ENCODE measurements around the gene CHCHD3.

Gene CHCHD3

GRCh38 chr7:133112976-133113375, 31.1 kb upstream of the CHCHD3 start:
- H3K27me3 ChIP-seq (ENCODE audit: control insufficient read depth, insufficient read depth, low read length), result no peaks in the 10 kb centered on the region
- no peak overlapping the region for H3K27ac ChIP-seq (ENCODE audit: low read length)
- H3K4me1 ChIP-seq (ENCODE audit: control insufficient read depth, insufficient read depth, low read length), result peaks cover 2% of the 10 kb centered on the region
- H3K9me3 ChIP-seq (ENCODE audit: control insufficient read depth, insufficient read depth, low read length), result no peaks in the 10 kb centered on the region
- no peak for DNase-seq (ENCODE audit: low read depth, low spot score)
- H3K4me3 ChIP-seq (ENCODE audit: low read length), result no peak overlapping the region
- no CpG with 5 or more reads among the region's 2 CpGs for WGBS (ENCODE audit: insufficient coverage, insufficient read length)
- H3K36me3 ChIP-seq (ENCODE audit: control insufficient read depth, insufficient read depth, low read length), result no peaks in the 10 kb centered on the region

- WGBS (ENCODE audit: insufficient coverage, insufficient read length), result no CpG with 5 or more reads among the region's 3 CpGs
- no peak for DNase-seq (ENCODE audit: low read depth, low spot score)
- Histone ChIP-seq H3K36me3 (ENCODE audit: control insufficient read depth, insufficient read depth, low read length) (no peaks in the 10 kb centered on the region), H3K9me3 (ENCODE audit: control insufficient read depth, insufficient read depth, low read length) (no peaks in the 10 kb centered on the region), H3K27me3 (ENCODE audit: control insufficient read depth, insufficient read depth, low read length) (no peaks in the 10 kb centered on the region), H3K27ac (ENCODE audit: low read length) (no peak overlapping the region), H3K4me1 (ENCODE audit: control insufficient read depth, insufficient read depth, low read length) (peaks cover 2% of the 10 kb centered on the region), H3K4me3 (ENCODE audit: low read length) (no peak overlapping the region)
Measured at GRCh38 chr7:133112335-133112734, 30.4 kb upstream of the CHCHD3 start.

GRCh38 chr7:133110312-133110711, 28.4 kb upstream of the CHCHD3 start:
- Histone ChIP-seq H3K27ac (ENCODE audit: low read length) (no peak overlapping the region), H3K4me3 (ENCODE audit: low read length) (no peak overlapping the region), H3K36me3 (ENCODE audit: control insufficient read depth, insufficient read depth, low read length) (no peaks in the 10 kb centered on the region), H3K4me1 (ENCODE audit: control insufficient read depth, insufficient read depth, low read length) (peaks cover 2% of the 10 kb centered on the region), H3K9me3 (ENCODE audit: control insufficient read depth, insufficient read depth, low read length) (no peaks in the 10 kb centered on the region), H3K27me3 (ENCODE audit: control insufficient read depth, insufficient read depth, low read length) (no peaks in the 10 kb centered on the region)
- WGBS (ENCODE audit: insufficient coverage, insufficient read length), result no CpG with 5 or more reads among the region's 4 CpGs
- no peak for DNase-seq (ENCODE audit: low read depth, low spot score)

GRCh38 chr7:133109816-133110215, 27.9 kb upstream of the CHCHD3 start:
- H3K27ac ChIP-seq (ENCODE audit: low read length), result no peak overlapping the region
- no peak overlapping the region for H3K4me3 ChIP-seq (ENCODE audit: low read length)
- H3K9me3 ChIP-seq (ENCODE audit: control insufficient read depth, insufficient read depth, low read length), result no peaks in the 10 kb centered on the region
- peaks cover 2% of the 10 kb centered on the region for H3K4me1 ChIP-seq (ENCODE audit: control insufficient read depth, insufficient read depth, low read length)
- no peaks in the 10 kb centered on the region for H3K27me3 ChIP-seq (ENCODE audit: control insufficient read depth, insufficient read depth, low read length)
- no peak for DNase-seq (ENCODE audit: low read depth, low spot score)
- H3K36me3 ChIP-seq (ENCODE audit: control insufficient read depth, insufficient read depth, low read length), result no peaks in the 10 kb centered on the region

GRCh38 chr7:133108023-133108422, 26.1 kb upstream of the CHCHD3 start:
- no peaks in the 10 kb centered on the region for H3K4me1 ChIP-seq (ENCODE audit: control insufficient read depth, insufficient read depth, low read length)
- no peaks in the 10 kb centered on the region for H3K36me3 ChIP-seq (ENCODE audit: control insufficient read depth, insufficient read depth, low read length)
- no peak for DNase-seq (ENCODE audit: low read depth, low spot score)
- no CpG with 5 or more reads among the region's 1 CpG for WGBS (ENCODE audit: insufficient coverage, insufficient read length)
- no peak overlapping the region for H3K4me3 ChIP-seq (ENCODE audit: low read length)
- H3K27me3 ChIP-seq (ENCODE audit: control insufficient read depth, insufficient read depth, low read length), result no peaks in the 10 kb centered on the region
- H3K9me3 ChIP-seq (ENCODE audit: control insufficient read depth, insufficient read depth, low read length), result no peaks in the 10 kb centered on the region
- no peak overlapping the region for H3K27ac ChIP-seq (ENCODE audit: low read length)

GRCh38 chr7:133102276-133103060, 20.6 kb upstream of the CHCHD3 start:
- no peak overlapping the region for H3K27ac ChIP-seq (ENCODE audit: low read length)
- no peaks in the 10 kb centered on the region for H3K27me3 ChIP-seq (ENCODE audit: control insufficient read depth, insufficient read depth, low read length)
- no CpG with 5 or more reads among the region's 6 CpGs for whole genome bisulfite sequencing (ENCODE audit: insufficient coverage, insufficient read length)
- H3K4me3 ChIP-seq (ENCODE audit: low read length), result no peak overlapping the region
- no peaks in the 10 kb centered on the region for H3K4me1 ChIP-seq (ENCODE audit: control insufficient read depth, insufficient read depth, low read length)
- H3K9me3 ChIP-seq (ENCODE audit: control insufficient read depth, insufficient read depth, low read length), result no peaks in the 10 kb centered on the region
- DNase-seq (ENCODE audit: low read depth, low spot score), result no peak
- H3K36me3 ChIP-seq (ENCODE audit: control insufficient read depth, insufficient read depth, low read length), result no peaks in the 10 kb centered on the region

- H3K27ac ChIP-seq (ENCODE audit: low read length), result no peak overlapping the region
- no peak overlapping the region for H3K4me3 ChIP-seq (ENCODE audit: low read length)
- no peaks in the 10 kb centered on the region for H3K27me3 ChIP-seq (ENCODE audit: control insufficient read depth, insufficient read depth, low read length)
- H3K36me3 ChIP-seq (ENCODE audit: control insufficient read depth, insufficient read depth, low read length), result no peaks in the 10 kb centered on the region
- H3K9me3 ChIP-seq (ENCODE audit: control insufficient read depth, insufficient read depth, low read length), result no peaks in the 10 kb centered on the region
- WGBS (ENCODE audit: insufficient coverage, insufficient read length), result no CpG with 5 or more reads among the region's 3 CpGs
- no peaks in the 10 kb centered on the region for H3K4me1 ChIP-seq (ENCODE audit: control insufficient read depth, insufficient read depth, low read length)
- DNase-seq (ENCODE audit: low read depth, low spot score), result no peak
Measured at GRCh38 chr7:133099633-133100286, 17.9 kb upstream of the CHCHD3 start.

GRCh38 chr7:133095119-133095671, 13.3 kb upstream of the CHCHD3 start:
- H3K36me3 ChIP-seq (ENCODE audit: control insufficient read depth, insufficient read depth, low read length), result no peaks in the 10 kb centered on the region
- DNase-seq (ENCODE audit: low read depth, low spot score), result no peak
- no CpG with 5 or more reads among the region's 7 CpGs for WGBS (ENCODE audit: insufficient coverage, insufficient read length)
- H3K27ac ChIP-seq (ENCODE audit: low read length), result no peak overlapping the region
- no peak overlapping the region for H3K4me3 ChIP-seq (ENCODE audit: low read length)
- H3K4me1 ChIP-seq (ENCODE audit: control insufficient read depth, insufficient read depth, low read length), result no peaks in the 10 kb centered on the region
- H3K27me3 ChIP-seq (ENCODE audit: control insufficient read depth, insufficient read depth, low read length), result no peaks in the 10 kb centered on the region
- no peaks in the 10 kb centered on the region for H3K9me3 ChIP-seq (ENCODE audit: control insufficient read depth, insufficient read depth, low read length)

- Histone ChIP-seq H3K36me3 (ENCODE audit: control insufficient read depth, insufficient read depth, low read length) (no peaks in the 10 kb centered on the region), H3K4me1 (ENCODE audit: control insufficient read depth, insufficient read depth, low read length) (no peaks in the 10 kb centered on the region), H3K9me3 (ENCODE audit: control insufficient read depth, insufficient read depth, low read length) (no peaks in the 10 kb centered on the region), H3K4me3 (ENCODE audit: low read length) (no peak overlapping the region), H3K27ac (ENCODE audit: low read length) (no peak overlapping the region), H3K27me3 (ENCODE audit: control insufficient read depth, insufficient read depth, low read length) (no peaks in the 10 kb centered on the region)
- no peak for DNase-seq (ENCODE audit: low read depth, low spot score)
- WGBS (ENCODE audit: insufficient coverage, insufficient read length), result no CpG with 5 or more reads among the region's 3 CpGs
Measured at GRCh38 chr7:133091943-133092464, 10.1 kb upstream of the CHCHD3 start.

- Histone ChIP-seq H3K4me3 (ENCODE audit: low read length) (no peak overlapping the region), H3K9me3 (ENCODE audit: control insufficient read depth, insufficient read depth, low read length) (no peaks in the 10 kb centered on the region), H3K27ac (ENCODE audit: low read length) (no peak overlapping the region), H3K36me3 (ENCODE audit: control insufficient read depth, insufficient read depth, low read length) (no peaks in the 10 kb centered on the region), H3K4me1 (ENCODE audit: control insufficient read depth, insufficient read depth, low read length) (peaks cover 2% of the 10 kb centered on the region; the same call in 1 of the 2 replicates), H3K27me3 (ENCODE audit: control insufficient read depth, insufficient read depth, low read length) (no peaks in the 10 kb centered on the region)
- no peak for DNase-seq (ENCODE audit: low read depth, low spot score)
- WGBS (ENCODE audit: insufficient coverage, insufficient read length), result no CpG with 5 or more reads among the region's 3 CpGs
Measured at GRCh38 chr7:133082390-133082766, 488 bp upstream of the CHCHD3 start.

Measured in iPS DF 6.9 (cell line).